ENCODE results near the gene ARCN1. TPM values are rescaled to one million over a fixed set of nuclear protein-coding genes. Genes with fewer than 3 reads are reported as not detected.
A peak's percentile ranks its signal among the peaks of the same experiment; 100 is the strongest.

The ARCN1 gene
- 171 TPM for polyA plus RNA-seq (2013, experiment 1 of 2)
- 167 TPM for polyA plus RNA-seq (2013, experiment 2 of 2)

GRCh38 chr11:118572061-118572980 is at the start of gene ARCN1:
Gene ARCN1 (plus strand): TSS chr11:118572409. CDS start chr11:118572548, 139 bp downstream.
- peak within 1 kb of the TSS; percentile 82 for H2AK5ac ChIP-seq (ENCODE audit: low read length)
- peaks cover 39% of the 10 kb centered on the region for H3K79me2 ChIP-seq (ENCODE audit: control insufficient read depth, insufficient read depth, low read length)
- peak within 1 kb of the TSS; percentile 75 for H3K23ac ChIP-seq (ENCODE audit: low read length)
- WGBS (ENCODE audit: extremely low coverage, insufficient coverage, low lambda C conversion rate) = no CpG with 5 or more reads among the region's 55 CpGs
- H3K27me3 ChIP-seq (ENCODE audit: insufficient read depth, low read length, poor library complexity) = no peaks in the 10 kb centered on the region
- H3K4ac ChIP-seq (ENCODE audit: low read depth, low read length) = peak within 1 kb of the TSS; percentile 97
- peaks cover 3% of the 10 kb centered on the region for H3K79me1 ChIP-seq (ENCODE audit: low read length)
- no peaks in the 10 kb centered on the region for H3K36me3 ChIP-seq (ENCODE audit: control insufficient read depth, insufficient read depth, low read length)
- no peak within 1 kb of the TSS for H2BK120ac ChIP-seq (ENCODE audit: low read depth, low read length)
- peak within 1 kb of the TSS; percentile 85 for H3K18ac ChIP-seq (ENCODE audit: low read length)
- peak within 1 kb of the TSS; percentile 96 for H3K4me2 ChIP-seq (ENCODE audit: low read length)
- no peak within 1 kb of the TSS for H4K5ac ChIP-seq (ENCODE audit: low read length)
- no peak within 1 kb of the TSS for H2BK15ac ChIP-seq (replicated peaks; ENCODE audit: low read depth)
- DNase-seq = peak; percentile 91
- peak within 1 kb of the TSS; percentile 97 for H3K9ac ChIP-seq (ENCODE audit: low read length)
- H3K4me1 ChIP-seq (ENCODE audit: control insufficient read depth, low read depth, low read length) = no peaks in the 10 kb centered on the region
- H4K8ac ChIP-seq (ENCODE audit: low read depth, low read length) = no peak within 1 kb of the TSS
- peak within 1 kb of the TSS; percentile 64 for H2BK5ac ChIP-seq (ENCODE audit: low read length)
- H3K4me3 ChIP-seq (ENCODE audit: low read length) = peak within 1 kb of the TSS; percentile 90
- H3K56ac ChIP-seq (ENCODE audit: low read length) = peak within 1 kb of the TSS; percentile 97
- H3K27ac ChIP-seq (ENCODE audit: low read depth, low read length) = peak within 1 kb of the TSS; percentile 74

- no peak overlapping the region for H3K4me2 ChIP-seq (ENCODE audit: low read length)
- H3K56ac ChIP-seq (ENCODE audit: low read length) = no peak overlapping the region
- H2BK120ac ChIP-seq (ENCODE audit: low read depth, low read length) = no peak overlapping the region
- H2BK5ac ChIP-seq (ENCODE audit: low read length) = no peak overlapping the region
- no peaks in the 10 kb centered on the region for H3K79me1 ChIP-seq (ENCODE audit: low read length)
- peak; percentile 89 for DNase-seq
- H3K23ac ChIP-seq (ENCODE audit: low read length) = no peak overlapping the region
- H3K4me1 ChIP-seq (ENCODE audit: control insufficient read depth, low read depth, low read length) = no peaks in the 10 kb centered on the region
- no peak overlapping the region for H3K27ac ChIP-seq (ENCODE audit: low read depth, low read length)
- H3K4ac ChIP-seq (ENCODE audit: low read depth, low read length) = no peak overlapping the region
- H3K36me3 ChIP-seq (ENCODE audit: control insufficient read depth, insufficient read depth, low read length) = peaks cover 21% of the 10 kb centered on the region
- no peak overlapping the region for H4K8ac ChIP-seq (ENCODE audit: low read depth, low read length)
- no peaks in the 10 kb centered on the region for H3K79me2 ChIP-seq (ENCODE audit: control insufficient read depth, insufficient read depth, low read length)
- WGBS (ENCODE audit: extremely low coverage, insufficient coverage, low lambda C conversion rate) = no CpG with 5 or more reads among the region's 6 CpGs
- no peak overlapping the region for H3K18ac ChIP-seq (ENCODE audit: low read length)
- H2AK5ac ChIP-seq (ENCODE audit: low read length) = no peak overlapping the region
- H2BK15ac ChIP-seq (replicated peaks; ENCODE audit: low read depth) = no peak overlapping the region
- no peak overlapping the region for H4K5ac ChIP-seq (ENCODE audit: low read length)
- no peak overlapping the region for H3K4me3 ChIP-seq (ENCODE audit: low read length)
- no peaks in the 10 kb centered on the region for H3K27me3 ChIP-seq (ENCODE audit: insufficient read depth, low read length, poor library complexity)
- no peak overlapping the region for H3K9ac ChIP-seq (ENCODE audit: low read length)
These were observed 49.6 kb upstream of the ARCN1 start for GRCh38 chr11:118522571-118523072.

- Histone ChIP-seq H2AK5ac (ENCODE audit: low read length) (no peak overlapping the region), H3K23ac (ENCODE audit: low read length) (no peak overlapping the region), H3K18ac (ENCODE audit: low read length) (no peak overlapping the region), H3K36me3 (ENCODE audit: control insufficient read depth, insufficient read depth, low read length) (peaks cover 20% of the 10 kb centered on the region), H3K79me2 (ENCODE audit: control insufficient read depth, insufficient read depth, low read length) (no peaks in the 10 kb centered on the region), H3K4me2 (ENCODE audit: low read length) (no peak overlapping the region), H3K27me3 (ENCODE audit: insufficient read depth, low read length, poor library complexity) (no peaks in the 10 kb centered on the region), H3K56ac (ENCODE audit: low read length) (no peak overlapping the region), H3K27ac (ENCODE audit: low read depth, low read length) (no peak overlapping the region), H3K9ac (ENCODE audit: low read length) (no peak overlapping the region), H2BK15ac (replicated peaks; ENCODE audit: low read depth) (no peak overlapping the region), H3K4ac (ENCODE audit: low read depth, low read length) (no peak overlapping the region), H2BK120ac (ENCODE audit: low read depth, low read length) (no peak overlapping the region), H3K79me1 (ENCODE audit: low read length) (no peaks in the 10 kb centered on the region), H2BK5ac (ENCODE audit: low read length) (no peak overlapping the region), H4K5ac (ENCODE audit: low read length) (no peak overlapping the region), H3K4me3 (ENCODE audit: low read length) (no peak overlapping the region), H3K4me1 (ENCODE audit: control insufficient read depth, low read depth, low read length) (no peaks in the 10 kb centered on the region), H4K8ac (ENCODE audit: low read depth, low read length) (no peak overlapping the region)
- DNase-seq = no peak
These were observed 47.9 kb upstream of the ARCN1 start for GRCh38 chr11:118524356-118524755.

- Histone ChIP-seq H3K18ac (ENCODE audit: low read length) (no peak overlapping the region), H3K36me3 (ENCODE audit: control insufficient read depth, insufficient read depth, low read length) (peaks cover 16% of the 10 kb centered on the region), H3K4me2 (ENCODE audit: low read length) (no peak overlapping the region), H3K4me3 (ENCODE audit: low read length) (no peak overlapping the region), H2BK15ac (replicated peaks; ENCODE audit: low read depth) (no peak overlapping the region), H3K23ac (ENCODE audit: low read length) (no peak overlapping the region), H3K27me3 (ENCODE audit: insufficient read depth, low read length, poor library complexity) (no peaks in the 10 kb centered on the region), H3K9ac (ENCODE audit: low read length) (no peak overlapping the region), H2BK120ac (ENCODE audit: low read depth, low read length) (no peak overlapping the region), H2AK5ac (ENCODE audit: low read length) (no peak overlapping the region), H3K27ac (ENCODE audit: low read depth, low read length) (no peak overlapping the region), H3K79me2 (ENCODE audit: control insufficient read depth, insufficient read depth, low read length) (no peaks in the 10 kb centered on the region), H3K79me1 (ENCODE audit: low read length) (no peaks in the 10 kb centered on the region), H4K8ac (ENCODE audit: low read depth, low read length) (no peak overlapping the region), H3K4me1 (ENCODE audit: control insufficient read depth, low read depth, low read length) (no peaks in the 10 kb centered on the region), H3K56ac (ENCODE audit: low read length) (no peak overlapping the region), H2BK5ac (ENCODE audit: low read length) (no peak overlapping the region), H4K5ac (ENCODE audit: low read length) (no peak overlapping the region), H3K4ac (ENCODE audit: low read depth, low read length) (no peak overlapping the region)
- WGBS (ENCODE audit: extremely low coverage, insufficient coverage, low lambda C conversion rate) = no CpG with 5 or more reads among the region's 6 CpGs
- DNase-seq = no peak
These were observed 47.3 kb upstream of the ARCN1 start for GRCh38 chr11:118524757-118525470.

- Histone ChIP-seq H2BK120ac (ENCODE audit: low read depth, low read length) (no peak overlapping the region), H2BK5ac (ENCODE audit: low read length) (no peak overlapping the region)
- WGBS (ENCODE audit: extremely low coverage, insufficient coverage, low lambda C conversion rate) = no CpG with 5 or more reads among the region's 2 CpGs
These were observed 45.5 kb upstream of the ARCN1 start for GRCh38 chr11:118526688-118527087.

More at GRCh38 chr11:118526688-118527087, 45.5 kb upstream of the ARCN1 start:
- no peak overlapping the region for H3K4me2 ChIP-seq (ENCODE audit: low read length)
- no peak overlapping the region for H2AK5ac ChIP-seq (ENCODE audit: low read length)
- H3K36me3 ChIP-seq (ENCODE audit: control insufficient read depth, insufficient read depth, low read length) = peaks cover 13% of the 10 kb centered on the region
- no peak overlapping the region for H3K18ac ChIP-seq (ENCODE audit: low read length)
- H3K4me1 ChIP-seq (ENCODE audit: control insufficient read depth, low read depth, low read length) = no peaks in the 10 kb centered on the region
- no peak overlapping the region for H3K56ac ChIP-seq (ENCODE audit: low read length)
- H3K4me3 ChIP-seq (ENCODE audit: low read length) = no peak overlapping the region
- no peak overlapping the region for H4K8ac ChIP-seq (ENCODE audit: low read depth, low read length)
- H4K5ac ChIP-seq (ENCODE audit: low read length) = no peak overlapping the region
- no peak overlapping the region for H3K23ac ChIP-seq (ENCODE audit: low read length)
- H3K79me1 ChIP-seq (ENCODE audit: low read length) = no peaks in the 10 kb centered on the region
- no peak overlapping the region for H3K9ac ChIP-seq (ENCODE audit: low read length)
- no peak overlapping the region for H2BK15ac ChIP-seq (replicated peaks; ENCODE audit: low read depth)
- H3K27me3 ChIP-seq (ENCODE audit: insufficient read depth, low read length, poor library complexity) = no peaks in the 10 kb centered on the region
- no peak overlapping the region for H3K4ac ChIP-seq (ENCODE audit: low read depth, low read length)
- H3K27ac ChIP-seq (ENCODE audit: low read depth, low read length) = no peak overlapping the region
- DNase-seq = no peak
- H3K79me2 ChIP-seq (ENCODE audit: control insufficient read depth, insufficient read depth, low read length) = no peaks in the 10 kb centered on the region

Measured in mesendoderm (in vitro differentiated cells).